Embryonic facial prominence (tissue), 1 donor: ENCODE data around the gene FSTL3.

Experiments
- DNase-seq: peaks from one replicate; pipeline ENCODE4 v3.0.0-alpha.2; 2016; ENCODE audit errors: extremely low spot score

The FSTL3 gene

DNA sequence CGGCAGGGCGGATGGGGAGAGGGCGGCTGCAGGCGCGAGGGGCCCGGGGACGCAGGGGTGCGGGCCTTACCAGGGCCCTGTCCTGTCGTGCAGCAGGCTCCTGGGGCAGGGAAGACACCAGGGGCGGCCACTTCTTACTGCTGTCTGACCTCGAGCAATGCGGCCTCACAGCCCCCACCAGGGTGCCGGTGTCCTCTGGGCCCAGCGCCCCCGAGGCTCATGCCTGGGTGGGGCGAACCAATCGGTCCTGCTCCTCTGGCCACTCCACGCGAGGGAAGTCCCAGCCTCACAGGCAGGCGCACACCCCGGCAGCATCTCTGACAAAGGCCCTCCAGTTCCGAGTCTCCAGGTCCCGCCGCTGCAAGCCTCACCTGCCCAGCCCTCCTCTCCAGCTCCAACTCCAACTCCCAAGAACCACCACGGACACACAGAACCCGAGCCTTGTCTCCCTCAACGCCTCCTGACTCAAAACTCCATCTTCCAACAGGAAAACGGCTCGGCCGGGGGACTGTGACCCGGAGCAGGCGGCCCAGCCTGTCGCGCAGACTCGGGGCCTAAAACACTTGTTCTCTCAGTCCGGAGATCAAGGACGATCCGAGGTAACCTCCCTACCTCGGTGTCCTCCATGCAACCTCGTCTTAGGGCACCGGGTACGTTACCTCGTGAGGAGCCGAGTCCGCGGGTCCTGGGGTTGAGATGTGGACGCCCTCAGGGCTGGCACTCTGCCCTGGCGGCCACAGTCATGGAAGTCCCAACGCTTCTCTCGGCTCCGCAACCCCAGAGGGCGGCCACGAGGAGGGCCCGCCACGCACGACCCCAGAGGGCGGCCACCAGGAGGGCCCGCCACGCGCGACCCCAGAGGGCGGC, 30.0 kb upstream of the FSTL3 start:
- DNase-seq: no peak

DNA sequence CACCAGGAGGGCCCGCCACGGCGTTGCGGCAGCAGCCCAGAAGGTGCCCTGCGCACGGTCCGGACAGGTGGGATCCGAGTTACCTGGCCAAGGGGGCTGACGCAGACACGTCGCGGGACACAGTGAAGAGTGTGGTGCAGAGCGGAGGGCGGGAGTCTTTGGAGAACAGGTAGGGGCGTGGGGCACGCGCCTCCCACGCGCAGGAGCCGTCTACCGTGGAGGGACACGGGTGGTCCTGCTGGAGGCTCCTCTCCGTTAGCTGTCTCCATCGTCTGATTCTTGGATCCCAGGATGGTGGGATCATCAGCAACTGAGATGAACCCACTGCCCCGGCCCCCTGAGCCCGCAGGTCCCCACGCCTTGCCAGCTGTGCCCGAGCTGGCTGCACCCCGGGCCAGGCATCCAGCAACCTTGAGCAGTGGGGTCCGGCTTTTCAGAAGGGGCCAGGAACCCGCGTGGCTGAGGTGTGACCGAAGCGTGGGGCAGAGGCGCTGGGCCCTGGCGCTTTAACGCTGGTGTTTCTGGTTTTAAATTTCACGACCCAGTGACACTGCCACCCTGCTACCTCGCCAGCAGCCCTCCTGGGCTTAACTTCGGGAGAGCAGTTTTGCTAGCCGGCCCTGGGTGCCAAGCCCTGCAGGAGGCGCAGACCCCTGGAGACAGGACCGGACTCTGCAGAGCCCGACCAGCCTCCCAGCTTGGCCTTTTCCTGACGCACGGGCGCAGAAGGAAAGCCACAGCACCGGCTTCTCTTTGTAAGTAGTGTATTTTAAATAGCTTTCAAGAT, 29.2 kb upstream of the FSTL3 start:
- no peak for DNase-seq

DNA sequence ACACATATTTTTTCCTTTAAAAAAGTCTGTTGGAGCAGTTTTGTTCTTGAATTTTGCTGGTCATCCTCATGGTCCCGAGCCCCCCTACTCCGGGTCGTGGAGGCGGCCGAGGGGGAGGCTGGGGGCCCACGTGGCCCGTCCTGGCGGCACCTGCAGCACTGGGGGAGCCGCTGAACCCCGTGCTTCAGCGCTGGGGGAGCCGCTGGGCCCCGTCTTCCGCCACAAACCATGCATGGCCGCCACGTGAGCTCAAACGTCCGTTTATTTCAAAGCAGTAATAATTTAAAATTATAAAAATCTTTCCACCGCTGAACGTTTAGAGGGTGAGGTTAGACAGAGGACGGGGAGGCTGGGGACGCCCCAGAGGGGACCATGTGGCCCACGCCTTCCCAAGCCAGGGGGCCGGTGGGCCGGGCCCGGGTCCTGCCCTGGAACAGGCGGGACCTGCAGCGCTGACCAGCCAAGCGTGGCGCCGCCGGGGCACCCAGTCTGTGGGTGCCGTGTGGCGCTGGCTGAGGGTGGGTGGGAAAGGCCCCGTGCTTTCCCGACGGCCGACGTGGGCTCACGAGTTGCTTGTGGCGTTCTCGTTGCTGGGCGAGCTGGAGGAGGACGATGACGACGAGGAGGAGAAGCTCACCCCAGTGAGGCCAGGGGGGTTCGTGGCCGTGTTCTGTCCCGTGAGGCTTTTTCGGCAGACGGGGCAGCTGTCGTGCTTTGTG, 28.5 kb upstream of the FSTL3 start:
- no peak for DNase-seq

DNA sequence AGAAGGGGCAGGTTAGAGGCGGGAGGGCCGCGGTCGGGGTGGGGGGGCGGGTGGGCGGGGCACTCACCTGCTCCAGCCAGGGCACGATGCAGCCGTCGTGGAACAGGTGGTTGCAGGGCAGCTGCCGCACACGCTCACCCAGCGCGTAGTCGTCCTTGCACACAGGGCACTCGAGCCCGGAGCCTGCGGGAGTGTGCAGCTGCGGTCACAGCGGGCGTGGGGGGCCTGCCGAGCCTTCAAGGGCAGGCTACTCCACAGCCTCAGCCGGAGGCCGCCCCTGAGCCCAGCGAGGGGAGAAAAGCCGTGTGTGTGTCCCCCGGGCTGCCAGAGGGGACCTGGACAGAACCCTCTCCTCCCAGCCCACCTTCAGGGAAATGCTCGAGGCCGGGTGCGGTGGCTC, 27.9 kb upstream of the FSTL3 start:
- DNase-seq: no peak

DNA sequence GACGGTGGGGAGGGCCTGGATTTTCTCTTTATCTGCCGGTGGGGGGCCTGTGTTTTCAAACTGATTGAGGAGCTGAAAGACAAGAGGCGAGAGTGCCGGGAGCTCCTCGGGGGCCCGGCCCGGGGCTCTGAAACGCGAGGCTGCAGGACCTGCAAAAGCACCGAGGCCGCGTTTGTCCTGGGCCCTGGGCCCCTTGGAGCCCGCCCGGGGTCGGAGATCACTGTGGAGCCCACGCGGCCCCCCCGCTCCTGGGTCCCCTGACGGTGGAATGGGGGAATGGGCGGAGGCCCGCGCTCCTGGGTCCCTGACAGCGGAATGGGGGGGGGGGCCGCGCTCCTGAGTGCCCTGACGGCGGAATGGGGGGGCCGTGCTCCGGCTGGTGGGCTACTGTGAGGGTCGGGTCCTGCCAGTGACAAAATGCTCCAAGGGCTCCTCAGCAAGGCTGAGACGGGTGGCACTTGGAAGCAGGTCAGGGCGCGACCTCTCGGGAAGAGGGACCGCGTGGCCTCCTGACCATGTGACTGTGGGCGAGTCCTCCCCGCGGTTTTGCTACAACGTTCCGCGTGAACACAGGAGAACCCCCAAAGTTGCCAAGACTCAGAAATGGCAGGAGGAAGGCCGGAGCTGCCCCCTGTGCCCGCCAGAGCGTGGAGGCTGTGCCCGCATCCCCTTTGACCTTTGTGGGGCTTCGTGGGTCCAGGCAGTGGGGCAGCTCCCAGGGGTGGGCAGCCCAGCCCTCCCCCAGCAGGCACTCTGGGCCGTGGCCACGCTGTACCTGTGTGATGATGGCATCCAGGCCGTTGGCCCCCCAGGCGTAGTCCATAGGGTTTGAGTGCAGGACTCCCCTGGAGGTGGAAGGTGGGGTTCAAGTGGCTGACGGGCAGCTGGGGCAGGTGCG, 27.0 kb upstream of the FSTL3 start:
- DNase-seq: no peak

DNA sequence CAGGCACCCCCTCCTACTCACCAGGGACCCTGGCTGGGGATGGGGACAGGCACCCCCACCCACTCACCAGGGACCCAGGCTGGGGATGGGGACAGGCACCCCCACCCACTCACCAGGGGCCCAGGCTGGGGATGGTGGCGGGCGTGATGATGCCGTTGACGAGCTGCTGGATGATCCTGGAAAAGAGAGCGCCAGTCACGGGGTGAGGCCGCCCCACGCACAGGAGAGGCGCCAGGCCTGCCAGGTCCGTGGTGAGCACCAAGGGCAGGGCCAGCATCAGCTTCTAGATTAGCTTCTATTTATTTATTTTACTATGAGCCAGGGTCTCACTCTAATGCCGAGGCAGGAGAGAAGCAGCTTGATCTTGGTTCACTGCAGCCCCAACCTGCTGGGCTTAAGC, 26.1 kb upstream of the FSTL3 start:
- no peak for DNase-seq

DNA sequence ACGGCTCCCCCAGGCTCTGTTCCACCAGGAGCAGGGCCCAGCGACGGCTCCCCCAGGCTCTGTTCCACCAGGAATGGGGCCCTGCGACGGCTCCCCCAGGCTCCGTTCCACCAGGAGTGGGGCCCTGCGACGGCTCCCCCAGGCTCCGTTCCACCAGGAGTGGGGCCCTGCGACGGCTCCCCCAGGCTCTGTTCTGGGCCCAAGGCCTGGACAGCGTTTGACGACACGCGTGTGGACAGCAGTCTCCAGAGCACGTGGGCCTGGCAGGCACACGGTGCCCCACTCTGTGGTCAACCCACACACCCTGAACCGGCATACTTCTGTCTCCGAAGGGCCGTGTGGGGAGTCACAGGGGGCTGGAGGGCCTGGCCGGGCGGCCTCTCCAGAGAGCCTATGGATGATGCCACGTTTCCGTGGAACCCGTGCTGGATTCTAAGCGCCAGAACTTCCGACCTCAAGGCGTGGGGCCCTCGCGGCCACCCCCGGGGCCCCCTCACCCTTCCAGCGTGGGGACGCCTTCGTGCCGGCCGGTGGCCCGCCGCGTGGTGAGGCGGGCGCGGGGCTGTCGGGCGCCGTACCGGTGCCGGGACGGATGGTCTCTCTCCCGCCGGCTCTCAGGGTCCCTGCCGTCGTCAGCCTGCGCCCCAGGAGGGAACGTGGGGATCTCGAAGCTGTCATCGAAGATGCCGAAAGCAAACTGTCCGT, 24.9 kb upstream of the FSTL3 start:
- no peak for DNase-seq

DNA sequence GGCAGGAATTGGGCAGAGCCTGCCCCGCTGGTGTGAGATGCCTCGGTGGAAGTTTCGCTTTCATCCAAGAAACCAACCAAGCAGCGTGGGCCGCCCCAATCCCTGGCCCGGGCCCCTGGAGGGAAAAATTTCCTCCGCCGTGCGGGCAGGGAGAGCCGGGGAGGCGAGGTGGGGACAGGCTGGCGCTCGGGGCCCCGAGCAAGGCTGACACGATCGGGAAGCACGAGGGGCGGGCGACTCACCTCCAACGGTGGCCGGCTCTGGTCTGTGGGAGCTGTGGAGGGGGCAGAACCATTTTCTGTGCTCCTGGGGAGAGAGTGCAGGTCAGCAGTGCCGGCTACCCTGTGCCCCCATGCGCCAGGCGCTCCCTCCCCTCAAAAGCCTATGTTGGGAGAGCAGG, 24.2 kb upstream of the FSTL3 start:
- DNase-seq: no peak

DNA sequence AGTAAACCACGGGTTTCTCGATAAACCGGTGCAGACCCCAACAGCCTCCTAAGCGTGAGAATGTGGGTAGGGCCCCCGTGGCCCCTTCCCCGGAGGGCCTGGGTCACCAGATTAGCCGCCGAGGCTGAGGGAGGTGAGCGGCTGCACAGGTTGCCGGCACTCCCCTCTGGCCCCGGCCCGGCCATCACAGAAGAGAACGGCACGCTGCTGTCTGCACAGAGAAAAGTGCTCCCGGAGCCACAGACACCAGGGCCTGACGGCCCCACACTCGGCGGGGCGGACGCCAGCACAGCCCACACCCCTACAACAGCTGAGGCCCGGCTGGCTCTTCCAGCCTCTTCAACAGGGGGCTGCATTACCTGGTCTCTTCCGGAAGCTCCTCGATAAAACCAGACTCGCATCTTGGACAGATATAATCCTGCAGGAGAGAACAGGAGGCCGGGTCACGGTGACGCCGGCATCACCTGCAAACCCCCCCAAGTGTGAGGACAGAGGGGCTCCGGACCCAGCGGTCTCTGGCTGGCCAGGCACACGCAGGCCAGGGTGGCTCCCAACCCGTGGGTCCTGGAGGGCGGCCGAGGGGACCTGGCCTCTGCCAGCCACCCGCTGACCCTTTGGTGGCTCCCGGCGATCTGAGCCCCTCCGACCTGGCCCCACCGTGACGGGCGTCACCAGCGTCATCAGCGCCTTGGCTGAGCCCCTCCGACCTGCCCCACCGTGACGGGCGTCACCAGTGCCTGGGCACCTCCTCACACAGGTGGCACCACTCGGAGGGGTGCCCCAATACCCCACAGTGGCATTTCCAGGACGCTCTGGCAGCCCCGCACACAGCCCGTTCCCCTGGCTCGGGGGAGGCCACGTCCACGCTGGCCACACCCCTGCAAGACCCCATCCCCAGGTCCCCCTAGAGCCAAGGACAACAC, 23.5 kb upstream of the FSTL3 start:
- DNase-seq: no peak

DNA sequence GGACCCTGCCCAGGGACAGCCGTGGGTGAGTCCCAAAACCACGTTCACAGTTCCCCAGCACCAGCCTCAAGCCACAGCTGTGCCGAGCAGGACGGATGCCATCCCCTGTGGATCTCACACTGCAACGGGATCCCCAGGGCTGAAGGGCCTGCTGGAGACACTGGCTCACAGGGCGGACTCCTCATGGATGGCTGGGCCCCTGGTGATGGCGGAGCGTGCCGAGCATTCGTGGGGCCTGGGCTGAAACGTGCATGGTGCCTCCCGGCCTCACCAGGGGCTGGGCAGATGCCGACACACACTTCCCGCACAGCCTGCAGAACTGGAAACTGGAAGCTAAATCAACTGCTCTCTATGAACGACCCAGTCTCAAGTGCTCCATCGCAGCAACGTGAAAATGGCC, 22.8 kb upstream of the FSTL3 start:
- no peak for DNase-seq

DNA sequence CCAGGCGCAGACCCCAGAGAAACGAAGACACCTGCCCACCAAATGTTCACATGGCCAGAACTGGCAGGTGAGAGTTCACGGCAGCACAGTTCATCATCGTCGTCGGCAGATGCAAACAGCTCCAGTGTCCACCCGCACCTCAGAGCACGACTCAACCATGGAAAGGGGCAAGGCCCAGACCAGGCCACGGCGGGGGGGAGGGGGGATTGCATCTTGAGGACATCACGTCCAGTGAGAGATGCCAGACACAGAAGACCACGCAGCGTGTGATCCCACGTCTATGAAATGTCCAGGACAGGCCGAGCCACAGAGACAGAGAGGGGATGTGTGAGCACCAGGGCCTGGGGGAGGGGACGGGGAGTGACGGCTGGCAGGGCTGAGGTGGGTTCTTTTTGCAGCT, 20.5 kb upstream of the FSTL3 start:
- DNase-seq: no peak

DNA sequence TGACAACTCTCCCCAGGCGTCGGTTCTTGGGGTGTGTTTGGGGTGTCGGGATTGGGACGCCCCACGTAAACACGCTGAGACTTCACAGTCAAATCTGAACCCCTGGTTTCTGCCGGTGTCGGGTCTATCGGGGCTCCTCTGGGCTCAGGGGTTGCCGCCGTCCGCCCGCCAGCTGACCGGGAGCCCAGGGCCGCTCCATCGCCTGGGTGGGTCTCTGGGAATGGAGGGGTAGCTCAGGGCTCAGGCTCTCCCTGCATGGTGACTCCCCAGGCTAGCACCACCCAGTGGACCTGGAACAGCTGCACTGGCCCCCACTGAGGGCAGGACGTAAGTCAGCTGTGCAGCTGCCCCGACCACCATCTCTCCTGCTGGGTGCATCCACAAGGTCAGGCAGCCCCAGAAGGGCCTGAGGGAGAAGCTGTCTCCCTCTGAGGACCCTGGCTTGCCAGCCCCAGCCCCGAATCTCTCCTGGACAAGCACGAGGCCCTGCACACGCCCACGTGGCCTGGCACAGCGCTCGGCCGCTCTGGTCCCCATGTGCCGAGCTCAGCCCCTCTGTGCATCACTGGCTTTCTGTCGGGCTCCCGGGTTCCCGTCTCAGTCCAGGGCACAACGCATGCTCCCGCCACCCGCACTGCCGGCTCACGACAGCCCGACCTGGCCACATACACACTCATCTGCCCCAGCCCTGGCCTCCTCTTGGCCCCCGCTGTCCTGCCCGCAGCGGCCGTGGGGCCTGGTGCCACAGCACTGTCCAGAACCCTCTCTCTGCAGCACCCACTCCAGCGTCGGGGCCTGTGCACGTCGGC, 19.2 kb upstream of the FSTL3 start:
- no peak for DNase-seq

DNA sequence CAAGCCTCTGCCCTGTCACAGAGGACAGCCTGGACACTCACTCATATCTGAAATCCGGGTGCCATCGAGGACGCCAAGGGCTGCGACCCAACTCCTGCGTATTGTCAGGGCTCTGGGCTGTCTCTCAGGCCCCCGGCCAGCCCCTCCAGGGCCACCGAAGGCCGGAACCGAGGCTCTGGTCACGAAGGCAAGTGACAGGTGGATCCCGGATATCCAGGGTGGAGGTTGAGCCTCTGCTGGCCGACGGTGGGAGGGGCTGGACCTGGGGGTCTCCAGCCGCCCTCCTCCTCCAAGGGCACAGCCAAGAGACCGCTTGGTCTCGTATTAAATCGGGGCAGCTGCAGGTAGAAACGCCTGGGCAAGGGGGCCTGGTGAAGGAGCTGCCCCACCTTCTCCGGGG, 18.6 kb upstream of the FSTL3 start:
- no peak for DNase-seq

DNA sequence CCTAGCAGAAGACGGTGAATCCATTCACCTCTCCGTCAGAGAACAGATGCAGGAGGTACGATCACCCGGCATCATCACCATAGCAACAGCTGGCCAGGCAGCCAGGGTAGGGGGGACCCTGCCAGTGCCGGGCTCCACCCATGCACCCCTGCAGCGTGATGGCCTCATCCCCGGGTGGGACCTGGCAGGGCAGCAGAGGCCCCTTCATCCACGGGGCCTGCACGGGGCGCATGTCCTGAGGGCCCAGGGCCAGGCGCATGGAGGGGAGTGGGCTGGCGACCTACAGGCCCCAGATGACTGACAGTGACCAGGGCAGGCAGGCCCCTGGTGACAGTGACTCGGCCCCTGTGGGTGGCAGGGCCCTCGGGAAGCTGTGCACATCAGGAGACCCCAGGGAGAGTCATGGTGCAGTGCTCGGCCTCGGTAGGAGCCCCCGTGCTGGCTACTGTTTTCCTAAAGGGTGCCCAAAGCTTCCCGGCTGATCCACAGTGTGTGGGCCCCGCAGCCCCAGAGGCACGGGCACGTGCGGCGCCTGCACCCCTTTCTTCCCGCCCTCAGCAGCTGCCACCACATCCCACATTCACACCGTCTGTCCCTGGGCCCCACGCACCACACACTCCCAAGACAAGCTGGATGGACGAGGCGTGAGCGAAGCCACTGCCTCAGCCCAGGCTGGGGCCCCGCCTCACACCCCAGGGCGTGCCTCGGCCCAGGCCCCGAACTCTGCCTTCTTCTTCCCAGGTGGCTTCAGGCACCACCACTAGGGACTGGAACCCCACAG, 17.9 kb upstream of the FSTL3 start:
- no peak for DNase-seq

DNA sequence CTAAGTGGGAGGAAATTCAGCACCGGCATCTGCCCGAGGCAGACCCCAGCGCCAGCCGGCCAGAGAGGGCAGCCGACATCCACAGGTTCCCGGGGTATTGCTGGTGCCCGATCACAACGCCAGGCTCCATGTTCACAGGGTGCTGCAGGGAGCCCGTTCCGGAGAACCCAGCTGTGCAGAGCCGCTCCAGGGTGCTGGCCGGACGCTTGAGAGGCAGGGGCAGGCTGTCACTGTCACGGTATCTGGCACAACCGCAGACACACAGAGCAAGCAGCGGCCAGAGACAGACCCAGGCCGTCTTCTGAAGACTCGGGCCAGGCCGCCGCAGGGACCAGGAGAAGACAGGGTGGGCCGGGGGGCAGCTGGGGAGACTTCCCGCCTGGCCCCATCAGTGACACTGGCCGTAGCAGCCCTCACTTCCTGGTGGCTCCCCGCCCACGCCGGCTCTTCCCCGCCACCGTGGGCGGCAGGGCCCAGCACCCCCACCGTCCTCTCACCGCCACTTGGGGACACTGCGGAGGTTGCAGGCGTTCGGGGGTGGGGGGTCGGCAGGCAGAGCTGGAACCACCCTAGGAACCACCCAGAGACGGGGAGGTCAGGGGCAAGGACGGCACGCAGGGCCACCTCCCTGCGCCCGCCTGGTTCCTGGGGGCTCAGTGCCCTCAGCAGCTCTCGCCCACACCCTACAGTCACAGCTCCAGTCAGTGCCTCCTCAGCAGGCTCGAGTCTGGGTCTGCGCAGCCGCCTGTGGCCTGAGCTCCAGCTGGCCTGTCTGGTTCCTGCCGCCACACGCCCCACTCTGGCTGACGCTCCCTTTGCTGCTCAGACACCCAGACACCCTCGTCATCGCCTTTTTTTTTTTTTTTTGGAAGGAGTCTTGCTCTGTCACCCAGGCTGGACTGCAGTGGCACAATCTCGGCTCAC, 17.0 kb upstream of the FSTL3 start:
- no peak for DNase-seq

DNA sequence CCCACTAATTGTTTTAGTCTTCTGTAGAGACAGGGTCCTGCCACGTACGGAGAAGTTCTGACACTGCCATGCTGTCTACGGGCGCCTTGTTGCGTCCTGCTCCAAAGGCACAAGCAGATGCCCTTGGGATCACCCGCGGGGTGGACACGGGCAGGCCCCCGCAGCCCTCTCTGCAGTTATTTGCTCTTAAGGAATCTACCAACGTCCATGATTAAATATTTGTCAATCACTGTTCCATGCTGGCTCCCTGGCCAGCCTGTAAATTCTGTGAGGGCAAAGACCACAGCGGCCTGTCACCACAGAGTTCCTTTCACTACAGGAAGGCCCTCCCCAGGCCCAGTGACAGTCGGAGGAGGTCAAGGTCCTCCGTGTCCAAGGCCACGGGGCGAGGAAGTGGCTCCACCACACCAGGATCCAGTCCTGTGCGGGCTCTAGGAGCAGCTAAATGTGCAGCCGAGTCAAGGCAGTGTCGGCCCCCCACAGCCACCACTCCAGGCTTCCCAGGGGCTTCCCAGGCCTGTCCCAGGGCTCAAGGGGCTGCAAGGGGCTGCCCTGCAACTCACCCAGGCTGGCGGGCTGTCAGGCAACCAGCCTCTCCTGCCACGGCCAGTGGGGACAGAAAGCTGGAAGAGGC, 15.3 kb upstream of the FSTL3 start:
- no peak for DNase-seq
